Measurements from ENCODE around the gene FAM13A. TPM values are rescaled to one million over a fixed set of nuclear protein-coding genes. Genes with fewer than 3 reads are reported as not detected.

The FAM13A gene
- total RNA-seq, 1 donor from 2014 or later: 40.3 TPM

GRCh38 chr4:88745175-88745574, 311.8 kb downstream of the FAM13A start:
- DNase-seq (ENCODE audit: low spot score): no peak
- Histone ChIP-seq H3F3A (ENCODE audit: low read depth) (no peaks in the 10 kb centered on the region), H3K27me3 (no peaks in the 10 kb centered on the region), H3K4me2 (no peak overlapping the region), H3K36me3 (peaks cover 5% of the 10 kb centered on the region), H3K27ac (no peak overlapping the region), H4K20me1 (ENCODE audit: low read depth) (no peaks in the 10 kb centered on the region), H3K4me3 (no peak overlapping the region), H3K9me3 (ENCODE audit: low read depth) (no peaks in the 10 kb centered on the region), H3K4me1 (no peaks in the 10 kb centered on the region), H3K9ac (no peak overlapping the region), H2AFZ (replicated peaks) (no peak overlapping the region), H3K79me2 (ENCODE audit: low read depth) (no peaks in the 10 kb centered on the region)
- Mint-ChIP-seq H3K4me3 (no peak overlapping the region), H3K9me3 (no peaks in the 10 kb centered on the region), H3K4me1 (no peaks in the 10 kb centered on the region), H3K36me3 (peaks cover 40% of the 10 kb centered on the region), H3K27me3 (ENCODE audit: insufficient read depth, low read depth) (no peaks in the 10 kb centered on the region), H3K27ac (no peak overlapping the region)
- TF ChIP-seq EZH2 (IDR thresholded peaks at IDR 0.05) (no peak), EZH2phosphoT487 (IDR thresholded peaks at IDR 0.05) (no peak)
- TF ChIP-seq, protein P1, sequence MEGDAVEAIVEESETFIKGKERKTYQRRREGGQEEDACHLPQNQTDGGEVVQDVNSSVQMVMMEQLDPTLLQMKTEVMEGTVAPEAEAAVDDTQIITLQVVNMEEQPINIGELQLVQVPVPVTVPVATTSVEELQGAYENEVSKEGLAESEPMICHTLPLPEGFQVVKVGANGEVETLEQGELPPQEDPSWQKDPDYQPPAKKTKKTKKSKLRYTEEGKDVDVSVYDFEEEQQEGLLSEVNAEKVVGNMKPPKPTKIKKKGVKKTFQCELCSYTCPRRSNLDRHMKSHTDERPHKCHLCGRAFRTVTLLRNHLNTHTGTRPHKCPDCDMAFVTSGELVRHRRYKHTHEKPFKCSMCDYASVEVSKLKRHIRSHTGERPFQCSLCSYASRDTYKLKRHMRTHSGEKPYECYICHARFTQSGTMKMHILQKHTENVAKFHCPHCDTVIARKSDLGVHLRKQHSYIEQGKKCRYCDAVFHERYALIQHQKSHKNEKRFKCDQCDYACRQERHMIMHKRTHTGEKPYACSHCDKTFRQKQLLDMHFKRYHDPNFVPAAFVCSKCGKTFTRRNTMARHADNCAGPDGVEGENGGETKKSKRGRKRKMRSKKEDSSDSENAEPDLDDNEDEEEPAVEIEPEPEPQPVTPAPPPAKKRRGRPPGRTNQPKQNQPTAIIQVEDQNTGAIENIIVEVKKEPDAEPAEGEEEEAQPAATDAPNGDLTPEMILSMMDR (IDR thresholded peaks at IDR 0.05): no peak

DNA sequence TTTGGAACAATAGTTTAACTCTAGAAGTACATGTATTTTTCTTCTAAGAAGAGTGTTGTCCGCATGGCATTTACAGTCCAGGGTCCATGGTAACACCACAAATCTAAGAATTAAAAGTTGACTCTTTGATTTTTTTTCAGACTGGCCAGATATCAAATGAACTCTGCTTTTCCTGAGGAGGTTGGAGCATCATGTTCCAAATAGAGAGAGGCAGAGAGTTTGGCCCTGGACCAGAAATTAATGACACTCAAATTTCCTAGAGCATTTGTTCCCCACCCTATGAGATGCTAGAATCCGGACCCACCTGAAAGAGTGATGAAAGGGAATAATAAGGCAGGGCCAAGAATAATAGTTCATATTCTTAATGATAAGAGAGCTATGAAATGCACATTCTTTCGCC, 312.4 kb downstream of the FAM13A start:
- Mint-ChIP-seq H3K27me3 (ENCODE audit: insufficient read depth, low read depth) (no peaks in the 10 kb centered on the region), H3K27ac (no peak overlapping the region), H3K36me3 (peaks cover 36% of the 10 kb centered on the region), H3K9me3 (no peaks in the 10 kb centered on the region), H3K4me1 (no peaks in the 10 kb centered on the region), H3K4me3 (no peak overlapping the region)
- Histone ChIP-seq H3K9me3 (ENCODE audit: low read depth) (no peaks in the 10 kb centered on the region), H3K36me3 (peaks cover 5% of the 10 kb centered on the region), H3F3A (ENCODE audit: low read depth) (no peaks in the 10 kb centered on the region), H3K9ac (no peak overlapping the region), H2AFZ (replicated peaks) (no peak overlapping the region), H4K20me1 (ENCODE audit: low read depth) (no peaks in the 10 kb centered on the region), H3K27ac (no peak overlapping the region), H3K4me3 (no peak overlapping the region), H3K79me2 (ENCODE audit: low read depth) (no peaks in the 10 kb centered on the region), H3K4me2 (no peak overlapping the region), H3K4me1 (no peaks in the 10 kb centered on the region), H3K27me3 (no peaks in the 10 kb centered on the region)
- DNase-seq (ENCODE audit: low spot score): no peak
- TF ChIP-seq, protein P1 (IDR thresholded peaks at IDR 0.05): no peak
- no peak for TF ChIP-seq EZH2phosphoT487 (IDR thresholded peaks at IDR 0.05)
- TF ChIP-seq EZH2 (IDR thresholded peaks at IDR 0.05): no peak

DNA sequence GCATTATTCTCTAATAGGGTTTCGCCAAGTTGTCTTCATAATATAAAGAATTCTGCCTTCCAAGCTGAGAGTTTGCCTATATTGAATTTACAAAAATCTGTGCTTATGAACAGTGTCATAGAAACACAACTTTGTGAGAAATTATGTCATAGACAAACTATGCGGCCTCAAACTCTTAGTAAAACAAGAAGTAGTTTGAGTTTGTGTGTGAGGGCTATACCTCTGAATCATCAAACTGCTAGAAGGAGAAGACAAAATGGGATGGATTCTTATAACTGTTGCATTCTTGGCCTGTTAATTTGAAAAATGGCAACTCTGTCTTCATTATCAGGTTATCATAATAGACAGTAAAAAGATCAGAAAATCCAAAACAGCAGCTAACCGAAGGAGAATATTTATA, 313.3 kb downstream of the FAM13A start:
- Mint-ChIP-seq H3K27ac (no peak overlapping the region), H3K27me3 (ENCODE audit: insufficient read depth, low read depth) (no peaks in the 10 kb centered on the region), H3K4me1 (no peaks in the 10 kb centered on the region), H3K36me3 (peaks cover 33% of the 10 kb centered on the region), H3K9me3 (no peaks in the 10 kb centered on the region), H3K4me3 (no peak overlapping the region)
- Histone ChIP-seq H3K4me1 (no peaks in the 10 kb centered on the region), H3K9me3 (ENCODE audit: low read depth) (no peaks in the 10 kb centered on the region), H3K36me3 (peaks cover 5% of the 10 kb centered on the region), H2AFZ (replicated peaks) (no peak overlapping the region), H3K4me3 (no peak overlapping the region), H4K20me1 (ENCODE audit: low read depth) (no peaks in the 10 kb centered on the region), H3K9ac (no peak overlapping the region), H3F3A (ENCODE audit: low read depth) (peaks cover under 1% of the 10 kb centered on the region), H3K79me2 (ENCODE audit: low read depth) (no peaks in the 10 kb centered on the region), H3K4me2 (no peak overlapping the region), H3K27ac (no peak overlapping the region), H3K27me3 (no peaks in the 10 kb centered on the region)
- TF ChIP-seq, protein P1 (IDR thresholded peaks at IDR 0.05): no peak
- TF ChIP-seq EZH2 (IDR thresholded peaks at IDR 0.05) (no peak), EZH2phosphoT487 (IDR thresholded peaks at IDR 0.05) (no peak)
- DNase-seq (ENCODE audit: low spot score): no peak

Measured in neural progenitor cell (in vitro differentiated cells).